HepG2 (cell line): ENCODE measurements around the gene SLC22A23. TPM values are rescaled to one million over a fixed set of nuclear protein-coding genes. Genes with fewer than 3 reads are reported as not detected.

Experiments used
- DMAP1 ChIP-seq: IDR thresholded peaks from 2 replicates; pipeline ENCODE4 v1.6.1; 2016
- ELK4 ChIP-seq: sonication (generic); formaldehyde crosslinking; IDR thresholded peaks from 2 replicates; pipeline ENCODE4 v1.9.0; 2021; ENCODE audit warnings: missing genetic modification reagents, borderline replicate concordance
- HMG20B ChIP-seq: conservative IDR thresholded peaks from 2 replicates; pipeline ENCODE4 v1.6.1; 2016; ENCODE audit warnings: missing genetic modification reagents, missing compliant biosample characterization
- HNRNPUL1 ChIP-seq: fragments of 200-400 bp; formaldehyde crosslinking; IDR thresholded peaks from 2 replicates; pipeline ENCODE4 v1.6.1; 2017; ENCODE audit warnings: low read depth, mild to moderate bottlenecking, low read length, moderate library complexity
- KMT2B ChIP-seq: IDR thresholded peaks from 2 replicates; pipeline ENCODE4 v1.6.1; 2016; ENCODE audit warnings: missing genetic modification reagents, missing compliant biosample characterization
- LRRFIP1 ChIP-seq: sonication (generic); formaldehyde crosslinking; conservative IDR thresholded peaks from 2 replicates; pipeline ENCODE4 v1.4.0; 2020; ENCODE audit warnings: missing genetic modification reagents
- MAFF ChIP-seq: IDR thresholded peaks from 2 replicates; pipeline ENCODE4 v1.6.1; 2011; ENCODE audit warnings: low read depth, low read length, improper control_type of control experiment
- MAFG ChIP-seq: sonication (generic); formaldehyde crosslinking; IDR thresholded peaks from 2 replicates; pipeline ENCODE4 v1.5.1; 2020; ENCODE audit warnings: mild to moderate bottlenecking, missing genetic modification reagents
- PTBP1 ChIP-seq: fragments of 200-400 bp; formaldehyde crosslinking; IDR thresholded peaks from 2 replicates; pipeline ENCODE4 v1.6.1; 2018; ENCODE audit warnings: low read length, low read depth; ENCODE audit not compliant: poor library complexity, severe bottlenecking
- RFX5 ChIP-seq: IDR thresholded peaks from 2 replicates; pipeline ENCODE4 v1.6.1; 2011; ENCODE audit warnings: low read depth, low read length, improper control_type of control experiment
- TIGD3 ChIP-seq: sonication (generic); formaldehyde crosslinking; IDR thresholded peaks from 2 replicates; pipeline ENCODE4 v1.5.1; 2020; ENCODE audit warnings: mild to moderate bottlenecking, missing genetic modification reagents, borderline replicate concordance
- ZBTB26 ChIP-seq: IDR thresholded peaks from 2 replicates; pipeline ENCODE4 v1.6.1; 2016; ENCODE audit warnings: missing compliant biosample characterization, missing genetic modification reagents, borderline replicate concordance
- ZNF274 ChIP-seq: sonication (generic); formaldehyde crosslinking; IDR thresholded peaks from 2 replicates; pipeline ENCODE4 v1.5.1; 2020; ENCODE audit warnings: mild to moderate bottlenecking, missing genetic modification reagents
- ZNF296 ChIP-seq: sonication (generic); formaldehyde crosslinking; conservative IDR thresholded peaks from 2 replicates; pipeline ENCODE4 v1.5.0; 2020; ENCODE audit warnings: mild to moderate bottlenecking, missing genetic modification reagents
- ZNF318 ChIP-seq: sonication (generic); formaldehyde crosslinking; IDR thresholded peaks from 2 replicates; pipeline ENCODE4 v1.4.0; 2020; ENCODE audit warnings: mild to moderate bottlenecking, missing genetic modification reagents
- ZNF660 ChIP-seq: sonication (generic); formaldehyde crosslinking; IDR thresholded peaks from 2 replicates; pipeline ENCODE4 v1.5.1; 2020; ENCODE audit warnings: mild to moderate bottlenecking, low read depth, missing genetic modification reagents, borderline replicate concordance
- polyA plus RNA-seq, 8 experiments: library from polyadenylated mRNA; depleted of rRNA in 3 of 8; stranded (reverse) in 7 of 8; unstranded in 1 of 8; fragments of >200 nt; fragmentation: Illumina TruSeq in 4 of 8; extraction: Trizol in 4 of 8; gene quantifications; 2 replicates each; pipeline versions ENCODE4 v1.2.1 to v1.2.3, GENCODE V29; 2011 to 2016; ENCODE audit warnings: low read depth in 4 of 8, missing spikeins in 1 of 8, mixed read lengths in 1 of 8; ENCODE audit not compliant: insufficient read depth in 1 of 8
- total RNA-seq, 5 experiments: library from RNA; depleted of rRNA; stranded (reverse); fragments of >200 nt; fragmentation: Illumina TruSeq; extraction: Trizol; gene quantifications; 2 replicates each; pipeline ENCODE4 v1.2.3, GENCODE V29; 2016; ENCODE audit warnings: low read depth in 1 of 5

Gene SLC22A23
- total and polyA plus RNA-seq, 2 of the 13 experiments (the other 11 are each of a cell fraction or from before 2014, with no cell fraction given): 11.8 to 17.5 TPM

GRCh38 chr6:3455147-3455568, 1.7 kb downstream of the SLC22A23 start (continued):
- TF ChIP-seq ZNF274 (CRISPR knock-in tag) (0 out of 2 replicates have a peak, but pooled peaks have one; percentile 9), ZNF318 (CRISPR knock-in tag) (0 out of 2 replicates have a peak, but pooled peaks have one; percentile 20), MAFG (CRISPR knock-in tag) (no peak), RFX5 (no peak), MAFF (no peak), ZBTB26 (CRISPR knock-in tag) (no peak), KMT2B (CRISPR knock-in tag) (no peak), PTBP1 (no peak), DMAP1 (CRISPR knock-in tag) (no peak), TIGD3 (CRISPR knock-in tag) (no peak), HMG20B (CRISPR knock-in tag) (no peak), LRRFIP1 (CRISPR knock-in tag) (no peak), HNRNPUL1 (no peak), ZNF296 (CRISPR knock-in tag) (no peak), ELK4 (CRISPR knock-in tag) (no peak), ZNF660 (CRISPR knock-in tag) (no peak)
